Right lung (tissue), 5 donors: ENCODE measurements around the gene STRA6. TPM values are rescaled to one million over a fixed set of nuclear protein-coding genes. Genes with fewer than 3 reads are reported as not detected.

Experiments used
- DNase-seq, 2 donors: peaks; one replicate each; pipeline ENCODE4 v3.0.0-alpha.2; 2013
- polyA plus RNA-seq, 5 donors: library from polyadenylated mRNA; unstranded; fragments of 120-200 nt; gene quantifications; one replicate each; pipeline versions ENCODE4 v1.2.1 to v1.2.3, GENCODE V29; 2013; ENCODE audit warnings: inconsistent platforms in 1 of 5, low replicate concordance in 1 of 5; ENCODE audit not compliant: insufficient read length in 5 of 5, insufficient read depth in 1 of 5

STRA6 gene
- polyA plus RNA-seq, 5 donors: 4.7 to 9.0 (median 6.9) TPM

GRCh38 chr15:74208496-74208895 is 5.9 kb upstream of the STRA6 start:
- no peak for DNase-seq

GRCh38 chr15:74207652-74208440 is 5.3 kb upstream of the STRA6 start:
- DNase-seq: no peak

GRCh38 chr15:74206801-74207281 is 4.3 kb upstream of the STRA6 start:
- DNase-seq: no peak

GRCh38 chr15:74205582-74205947 is 3.0 kb upstream of the STRA6 start:
- no peak for DNase-seq

GRCh38 chr15:74203914-74204431 is 1.4 kb upstream of the STRA6 start:
- DNase-seq: no peak

- DNase-seq: no peak
Measured at GRCh38 chr15:74201710-74202420, 722 bp downstream of the STRA6 start.

GRCh38 chr15:74200871-74201419 is 1.6 kb downstream of the STRA6 start:
- no peak for DNase-seq

GRCh38 chr15:74200412-74200815 is 2.2 kb downstream of the STRA6 start:
- no peak for DNase-seq

GRCh38 chr15:74199297-74199652 is 3.3 kb downstream of the STRA6 start:
- no peak for DNase-seq

- DNase-seq: no peak
Measured at GRCh38 chr15:74197176-74197965, 5.2 kb downstream of the STRA6 start.

GRCh38 chr15:74196175-74196574 is 6.4 kb downstream of the STRA6 start:
- DNase-seq: peak in 1 of 2 donors; percentile 65

- no peak for DNase-seq
Measured at GRCh38 chr15:74194572-74195559, 7.7 kb downstream of the STRA6 start.

GRCh38 chr15:74193905-74194304 is 8.7 kb downstream of the STRA6 start:
- DNase-seq: no peak

GRCh38 chr15:74193299-74193718 is 9.3 kb downstream of the STRA6 start:
- no peak for DNase-seq

- no peak for DNase-seq
Measured at GRCh38 chr15:74192751-74193150, 9.8 kb downstream of the STRA6 start.

GRCh38 chr15:74191798-74192197 is 10.8 kb downstream of the STRA6 start:
- no peak for DNase-seq

GRCh38 chr15:74188216-74188615 is 14.4 kb downstream of the STRA6 start:
- no peak for DNase-seq

GRCh38 chr15:74185710-74186348 is 16.8 kb downstream of the STRA6 start:
- DNase-seq: no peak

- DNase-seq: no peak
Measured at GRCh38 chr15:74184582-74185091, 17.9 kb downstream of the STRA6 start.

- no peak for DNase-seq
Measured at GRCh38 chr15:74182131-74182530, 20.5 kb downstream of the STRA6 start.
